ENCODE measurements around the gene LHPP. TPM values are rescaled to one million over a fixed set of nuclear protein-coding genes. Genes with fewer than 3 reads are reported as not detected.

Gene LHPP
- total and polyA plus RNA-seq, 3 donors from 2014 or later = 34.2 to 46.0 (median 45.0) TPM

GRCh38 chr10:124447751-124448466, 13.7 kb upstream of the LHPP start:
- H3K4me1 ChIP-seq = peaks cover 15% of the 10 kb centered on the region
- intact Hi-C loops (cut with DNase I; ENCODE audit: low total_unique reads) = no loop called here
- peaks cover 5% of the 10 kb centered on the region for H3K27me3 ChIP-seq
- no peaks in the 10 kb centered on the region for H3K36me3 ChIP-seq (ENCODE audit: low read depth, missing control alignments)
- TF ChIP-seq CTCF (IDR thresholded peaks at IDR 0.05) (no peak), POLR2A (IDR thresholded peaks at IDR 0.05) (no peak)
- no peak overlapping the region for H3K27ac ChIP-seq
- H3K9me3 ChIP-seq = no peaks in the 10 kb centered on the region
- whole genome bisulfite sequencing, 2 donors = 3 to 4% methylated on average over 39 to 60 of the region's 60 CpGs
- peak; percentile 35 for DNase-seq
- peak overlapping the region in 1 of 2 donors; percentile 10 for H3K4me3 ChIP-seq

- intact Hi-C loops (cut with DNase I; ENCODE audit: low total_unique reads) = no loop called here
- Histone ChIP-seq H3K27me3 (peaks cover 5% of the 10 kb centered on the region), H3K9me3 (no peaks in the 10 kb centered on the region), H3K27ac (no peak overlapping the region), H3K4me1 (peaks cover 15% of the 10 kb centered on the region), H3K4me3 (peak overlapping the region in 1 of 2 donors; percentile 31), H3K36me3 (ENCODE audit: low read depth, missing control alignments) (no peaks in the 10 kb centered on the region)
- DNase-seq = no peak
- no peak for TF ChIP-seq CTCF (IDR thresholded peaks at IDR 0.05)
- TF ChIP-seq POLR2A (IDR thresholded peaks at IDR 0.05) = no peak
- WGBS, 2 donors = 2 to 3% methylated on average over 11 to 26 of the region's 26 CpGs
These were observed 12.9 kb upstream of the LHPP start for GRCh38 chr10:124448696-124449169.

GRCh38 chr10:124449170-124450011, 12.2 kb upstream of the LHPP start:
- Histone ChIP-seq H3K27me3 (peaks cover 5% of the 10 kb centered on the region), H3K4me1 (peaks cover 15% of the 10 kb centered on the region), H3K36me3 (ENCODE audit: low read depth, missing control alignments) (no peaks in the 10 kb centered on the region), H3K9me3 (no peaks in the 10 kb centered on the region), H3K27ac (no peak overlapping the region), H3K4me3 (peak overlapping the region; percentile 1 to 31)
- 2% methylated on average over 44 of the region's 59 CpGs; no CpG with 5 or more reads in 1 of the 2 donors for WGBS, 2 donors
- TF ChIP-seq CTCF (IDR thresholded peaks at IDR 0.05) (no peak), POLR2A (IDR thresholded peaks at IDR 0.05) (no peak)
- no peak for DNase-seq
- intact Hi-C loops (cut with DNase I; ENCODE audit: low total_unique reads) = no loop called here

- WGBS, 2 donors = 4 to 13% methylated on average over 16 to 47 of the region's 57 CpGs
- TF ChIP-seq CTCF (IDR thresholded peaks at IDR 0.05) (no peak), POLR2A (IDR thresholded peaks at IDR 0.05) (no peak)
- H3K27me3 ChIP-seq = peaks cover 5% of the 10 kb centered on the region
- H3K9me3 ChIP-seq = no peaks in the 10 kb centered on the region
- intact Hi-C loops (cut with DNase I; ENCODE audit: low total_unique reads) = no loop called here
- H3K4me3 ChIP-seq = peak within 1 kb of the TSS; percentile 1 to 31
- no peaks in the 10 kb centered on the region for H3K36me3 ChIP-seq (ENCODE audit: low read depth, missing control alignments)
- H3K4me1 ChIP-seq = peaks cover 15% of the 10 kb centered on the region
- H3K27ac ChIP-seq = no peak within 1 kb of the TSS
- DNase-seq = peak; percentile 43
These were observed 11.4 kb upstream of the LHPP start, which contains the start of gene NKX1-2 for GRCh38 chr10:124450012-124450782. Gene NKX1-2, minus strand, starts transcription at chr10:124450035. Its CDS starts 92 bp downstream, at chr10:124449943.
